Measurements from ENCODE around the gene SLC15A3. TPM values are rescaled to one million over a fixed set of nuclear protein-coding genes. Genes with fewer than 3 reads are reported as not detected.

Gene SLC15A3
- polyA plus RNA-seq, 1 of the 3 experiments (the other 2 are of a cell fraction) = not detected

DNA sequence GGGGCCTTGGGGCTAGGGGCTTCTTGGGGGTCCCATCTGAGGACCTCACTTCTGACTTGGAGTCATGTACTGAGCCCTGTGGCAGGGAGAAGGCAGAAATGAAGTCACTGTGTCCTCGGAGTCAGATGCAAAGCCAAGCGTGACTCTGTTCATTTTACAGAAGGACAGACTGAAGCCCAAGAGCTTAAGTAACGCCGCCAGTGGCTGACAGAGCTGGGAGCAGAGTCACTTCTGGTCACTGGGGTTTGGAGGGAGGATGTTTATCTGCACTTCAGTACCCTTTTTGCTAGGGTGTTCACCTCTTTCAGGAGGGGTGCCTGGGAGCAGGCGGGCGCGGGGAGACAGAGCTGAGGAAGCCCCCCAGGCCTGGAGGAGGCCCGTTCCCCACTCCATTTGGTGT, 30.2 kb upstream of the SLC15A3 start:
- no peaks in the 10 kb centered on the region; the same call in 1 of the 2 replicates for H3K27me3 ChIP-seq (ENCODE audit: insufficient read depth)
- no peak overlapping the region for H3K4me2 ChIP-seq
- H4K20me1 ChIP-seq (ENCODE audit: insufficient read depth) = no peaks in the 10 kb centered on the region
- ChIA-PET POLR2A (no interaction called here), CTCF (interaction anchor here (1.3 to 4.9 kb wide), 3 partner anchors 9 to 147 kb away, joined by 3 to 29 read pairs (median 9); partner anchors contain the start of gene CD6)
- H3K4me1 ChIP-seq (ENCODE audit: control insufficient read depth in 1 of 2, insufficient read depth in 2 of 2, low read depth in 1 of 2, low read length in 1 of 2) = peaks cover 0 to 13% of the 10 kb centered on the region in 2 experiments; a peak in 1 of 4 replicates
- no peaks in the 10 kb centered on the region for H3K9me3 ChIP-seq
- H3K9ac ChIP-seq = no peak overlapping the region
- H2AFZ ChIP-seq (ENCODE audit: low read depth) = no peak overlapping the region
- no peak overlapping the region for H3K27ac ChIP-seq (ENCODE audit: low read depth in 2 of 2, low read length in 1 of 2)
- H3K79me2 ChIP-seq (ENCODE audit: insufficient read depth) = no peaks in the 10 kb centered on the region
- H3K9me2 ChIP-seq = no peaks in the 10 kb centered on the region
- H3F3A ChIP-seq (replicated peaks; ENCODE audit: insufficient read depth) = no peaks in the 10 kb centered on the region
- no peaks in the 10 kb centered on the region for H3K36me3 ChIP-seq (replicated peaks in 1 of 2; ENCODE audit: control insufficient read depth in 1 of 2, insufficient read depth in 2 of 2, low read length in 1 of 2)
- H3K4me3 ChIP-seq (ENCODE audit: low read depth in 2 of 2, low read length in 1 of 2) = no peak overlapping the region
- no peak for TF ChIP-seq TCF12 (IDR thresholded peaks at IDR 0.05)
- TF ChIP-seq RXRA (IDR thresholded peaks at IDR 0.05; ENCODE audit: borderline replicate concordance, low read depth) = no peak
- no peak for TF ChIP-seq SMC3 (IDR thresholded peaks at IDR 0.05; ENCODE audit: low read depth, low read length)
- TF ChIP-seq, protein P1, sequence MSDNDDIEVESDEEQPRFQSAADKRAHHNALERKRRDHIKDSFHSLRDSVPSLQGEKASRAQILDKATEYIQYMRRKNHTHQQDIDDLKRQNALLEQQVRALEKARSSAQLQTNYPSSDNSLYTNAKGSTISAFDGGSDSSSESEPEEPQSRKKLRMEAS (IDR thresholded peaks at IDR 0.05; ENCODE audit: low read depth) = no peak
- TF ChIP-seq FOXM1 (IDR thresholded peaks at IDR 0.05; ENCODE audit: low read depth) = no peak
- TF ChIP-seq TAF1 (IDR thresholded peaks at IDR 0.05; ENCODE audit: borderline replicate concordance, low read depth, low read length) = no peak
- TF ChIP-seq TEAD4 (IDR thresholded peaks at IDR 0.05; ENCODE audit: borderline replicate concordance, insufficient read depth) = no peak
- TF ChIP-seq, protein P2, sequence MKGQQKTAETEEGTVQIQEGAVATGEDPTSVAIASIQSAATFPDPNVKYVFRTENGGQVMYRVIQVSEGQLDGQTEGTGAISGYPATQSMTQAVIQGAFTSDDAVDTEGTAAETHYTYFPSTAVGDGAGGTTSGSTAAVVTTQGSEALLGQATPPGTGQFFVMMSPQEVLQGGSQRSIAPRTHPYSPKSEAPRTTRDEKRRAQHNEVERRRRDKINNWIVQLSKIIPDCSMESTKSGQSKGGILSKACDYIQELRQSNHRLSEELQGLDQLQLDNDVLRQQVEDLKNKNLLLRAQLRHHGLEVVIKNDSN (IDR thresholded peaks at IDR 0.05; ENCODE audit: borderline replicate concordance, low read depth) = no peak
- no peak for TF ChIP-seq ELF1 (IDR thresholded peaks at IDR 0.05)
- no peak for TF ChIP-seq MXI1 (IDR thresholded peaks at IDR 0.05; ENCODE audit: low read depth, low read length)
- TF ChIP-seq, protein P3, sequence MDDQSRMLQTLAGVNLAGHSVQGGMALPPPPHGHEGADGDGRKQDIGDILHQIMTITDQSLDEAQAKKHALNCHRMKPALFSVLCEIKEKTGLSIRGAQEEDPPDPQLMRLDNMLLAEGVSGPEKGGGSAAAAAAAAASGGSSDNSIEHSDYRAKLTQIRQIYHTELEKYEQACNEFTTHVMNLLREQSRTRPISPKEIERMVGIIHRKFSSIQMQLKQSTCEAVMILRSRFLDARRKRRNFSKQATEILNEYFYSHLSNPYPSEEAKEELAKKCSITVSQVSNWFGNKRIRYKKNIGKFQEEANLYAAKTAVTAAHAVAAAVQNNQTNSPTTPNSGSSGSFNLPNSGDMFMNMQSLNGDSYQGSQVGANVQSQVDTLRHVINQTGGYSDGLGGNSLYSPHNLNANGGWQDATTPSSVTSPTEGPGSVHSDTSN (IDR thresholded peaks at IDR 0.05) = no peak
- 77% methylated on average over 8 of the region's 8 CpGs for WGBS (ENCODE audit: low lambda C conversion rate)
- no peak for DNase-seq

- no peaks in the 10 kb centered on the region for H3K36me3 ChIP-seq (replicated peaks in 1 of 2; ENCODE audit: control insufficient read depth in 1 of 2, insufficient read depth in 2 of 2, low read length in 1 of 2)
- no peaks in the 10 kb centered on the region for H3K9me2 ChIP-seq
- no peaks in the 10 kb centered on the region for H4K20me1 ChIP-seq (ENCODE audit: insufficient read depth)
- no peaks in the 10 kb centered on the region for H3K79me2 ChIP-seq (ENCODE audit: insufficient read depth)
- H3K4me1 ChIP-seq (ENCODE audit: control insufficient read depth in 1 of 2, insufficient read depth in 2 of 2, low read depth in 1 of 2, low read length in 1 of 2) = peaks cover 0 to 20% of the 10 kb centered on the region in 2 experiments; a peak in 1 of 4 replicates
- POLR2A ChIA-PET = no interaction called here
- H3K4me3 ChIP-seq (ENCODE audit: low read depth in 2 of 2, low read length in 1 of 2) = no peak overlapping the region
- CTCF ChIA-PET = interaction anchor here (4.9 kb wide), 1 partner anchor 12 kb away, joined by 29 read pairs; the partner anchor contains the start of gene CD6
- no peak overlapping the region for H3K27ac ChIP-seq (ENCODE audit: low read depth in 2 of 2, low read length in 1 of 2)
- no peak overlapping the region for H2AFZ ChIP-seq (ENCODE audit: low read depth)
- WGBS (ENCODE audit: low lambda C conversion rate) = 81% methylated on average over 7 of the region's 12 CpGs
- no peak for DNase-seq
- no peak overlapping the region for H3K4me2 ChIP-seq
- no peak overlapping the region for H3K9ac ChIP-seq
- H3F3A ChIP-seq (replicated peaks; ENCODE audit: insufficient read depth) = no peaks in the 10 kb centered on the region
- no peaks in the 10 kb centered on the region for H3K9me3 ChIP-seq
- H3K27me3 ChIP-seq (ENCODE audit: insufficient read depth) = no peaks in the 10 kb centered on the region; the same call in 1 of the 2 replicates
- TF ChIP-seq FOSL2 (IDR thresholded peaks at IDR 0.05; ENCODE audit: borderline replicate concordance, low read depth) = no peak
- no peak for TF ChIP-seq JUND (IDR thresholded peaks at IDR 0.05)
- TF ChIP-seq CHD2 (IDR thresholded peaks at IDR 0.05; ENCODE audit: low read length, partially characterized antibody) = no peak
- no peak for TF ChIP-seq RXRA (IDR thresholded peaks at IDR 0.05; ENCODE audit: borderline replicate concordance, low read depth)
- TF ChIP-seq, protein P4, sequence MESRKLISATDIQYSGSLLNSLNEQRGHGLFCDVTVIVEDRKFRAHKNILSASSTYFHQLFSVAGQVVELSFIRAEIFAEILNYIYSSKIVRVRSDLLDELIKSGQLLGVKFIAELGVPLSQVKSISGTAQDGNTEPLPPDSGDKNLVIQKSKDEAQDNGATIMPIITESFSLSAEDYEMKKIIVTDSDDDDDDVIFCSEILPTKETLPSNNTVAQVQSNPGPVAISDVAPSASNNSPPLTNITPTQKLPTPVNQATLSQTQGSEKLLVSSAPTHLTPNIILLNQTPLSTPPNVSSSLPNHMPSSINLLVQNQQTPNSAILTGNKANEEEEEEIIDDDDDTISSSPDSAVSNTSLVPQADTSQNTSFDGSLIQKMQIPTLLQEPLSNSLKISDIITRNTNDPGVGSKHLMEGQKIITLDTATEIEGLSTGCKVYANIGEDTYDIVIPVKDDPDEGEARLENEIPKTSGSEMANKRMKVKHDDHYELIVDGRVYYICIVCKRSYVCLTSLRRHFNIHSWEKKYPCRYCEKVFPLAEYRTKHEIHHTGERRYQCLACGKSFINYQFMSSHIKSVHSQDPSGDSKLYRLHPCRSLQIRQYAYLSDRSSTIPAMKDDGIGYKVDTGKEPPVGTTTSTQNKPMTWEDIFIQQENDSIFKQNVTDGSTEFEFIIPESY (IDR thresholded peaks at IDR 0.05; ENCODE audit: borderline replicate concordance, low read depth) = no peak
- TF ChIP-seq, protein P5, sequence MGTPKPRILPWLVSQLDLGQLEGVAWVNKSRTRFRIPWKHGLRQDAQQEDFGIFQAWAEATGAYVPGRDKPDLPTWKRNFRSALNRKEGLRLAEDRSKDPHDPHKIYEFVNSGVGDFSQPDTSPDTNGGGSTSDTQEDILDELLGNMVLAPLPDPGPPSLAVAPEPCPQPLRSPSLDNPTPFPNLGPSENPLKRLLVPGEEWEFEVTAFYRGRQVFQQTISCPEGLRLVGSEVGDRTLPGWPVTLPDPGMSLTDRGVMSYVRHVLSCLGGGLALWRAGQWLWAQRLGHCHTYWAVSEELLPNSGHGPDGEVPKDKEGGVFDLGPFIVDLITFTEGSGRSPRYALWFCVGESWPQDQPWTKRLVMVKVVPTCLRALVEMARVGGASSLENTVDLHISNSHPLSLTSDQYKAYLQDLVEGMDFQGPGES (IDR thresholded peaks at IDR 0.05; ENCODE audit: low read depth, low read length) = no peak
- TF ChIP-seq CTCF (IDR thresholded peaks at IDR 0.05) = no peak
- no peak for TF ChIP-seq TEAD4 (IDR thresholded peaks at IDR 0.05; ENCODE audit: borderline replicate concordance, insufficient read depth)
- no peak for TF ChIP-seq YY1 (IDR thresholded peaks at IDR 0.05; ENCODE audit: low read depth)
Observed at GRCh38 chr11:60981515-60981914, 29.5 kb upstream of the SLC15A3 start.

Data from SK-N-SH (cell line).